Gastrocnemius medialis (tissue), 4 donors: ENCODE data around the gene TRAPPC2. TPM values are rescaled to one million over a fixed set of nuclear protein-coding genes. Genes with fewer than 3 reads are reported as not detected.
"Not testable (repeated sequence)": the region's sequence is repeated elsewhere in the genome, so short reads cannot be mapped to it uniquely, and the experiment has no call there.

Experiments used
- ATAC-seq, 2 donors: fragments of 150-250 bp; one replicate each; pipeline ENCODE4 v1.9.1; 2016
- DNase-seq, 2 donors: peaks; one replicate each; pipeline ENCODE4 v3.0.0-alpha.2; 2019
- H3K27ac ChIP-seq, 4 donors: fragments of 200-600 bp; sonication (generic); 1 replicate in 1 of 4; 2 replicates in 3 of 4; pipeline ENCODE4 v1.5.1; 2016 to 2018; ENCODE audit warnings: mild to moderate bottlenecking in 2 of 4, moderate library complexity in 1 of 4
- H3K27me3 ChIP-seq, 3 donors: fragments of 200-600 bp; sonication (generic) in 2 of 3; 1 replicate in 1 of 3; 2 replicates in 2 of 3; pipeline versions ENCODE4 v1.5.1 to v1.6.0; 2016 to 2019; ENCODE audit warnings: mild to moderate bottlenecking in 1 of 3, moderate library complexity in 1 of 3
- H3K36me3 ChIP-seq, 2 donors: fragments of 200-600 bp; sonication (generic) in 1 of 2; one replicate each; pipeline ENCODE4 v1.5.1; 2017 to 2018
- H3K4me1 ChIP-seq, 2 donors: fragments of 200-600 bp; sonication (generic) in 1 of 2; one replicate each; pipeline ENCODE4 v1.5.1; 2016 to 2017; ENCODE audit warnings: mild to moderate bottlenecking in 2 of 2
- H3K4me3 ChIP-seq, 4 donors: fragments of 200-600 bp; sonication (generic) in 3 of 4; 1 replicate in 1 of 4; 2 replicates in 3 of 4; pipeline ENCODE4 v1.5.1; 2016 to 2019; ENCODE audit warnings: mild to moderate bottlenecking in 2 of 4
- H3K9me3 ChIP-seq, 3 donors: fragments of 200-600 bp; sonication (generic) in 2 of 3; 1 replicate in 1 of 3; 2 replicates in 2 of 3; pipeline ENCODE4 v1.5.1; 2016 to 2019
- CTCF ChIP-seq, 5 experiments: fragments of 450-650 bp in 3 of 5; fragments of 200-600 bp in 2 of 5; sonication (generic) in 2 of 5; IDR thresholded peaks in 4 of 5; conservative IDR thresholded peaks in 1 of 5; 1 replicate in 4 of 5; 2 replicates in 1 of 5; pipeline ENCODE4 v1.5.1; 2016 to 2019; ENCODE audit warnings: antibody characterized with exemption in 5 of 5, mild to moderate bottlenecking in 3 of 5, moderate library complexity in 3 of 5
- POLR2A ChIP-seq, 2 donors: fragments of 450-650 bp; IDR thresholded peaks; one replicate each; pipeline ENCODE4 v1.6.1; 2017; ENCODE audit warnings: antibody characterized with exemption in 2 of 2, mild to moderate bottlenecking in 2 of 2, moderate library complexity in 2 of 2
- in situ Hi-C, 4 donors: fragments of 200-750 bp; cut with MboI; loops; one replicate each; pipeline versions ENCODE4 v1.15.0 to v1.8.0; 2017; ENCODE audit warnings: low sequenced_read_pairs in 4 of 4
- intact Hi-C: fragments of 100-400 bp; cut with DNase I; formaldehyde crosslinking; loops from one replicate; pipeline ENCODE4 v1.15.1; 2023; ENCODE audit warnings: low total_unique reads
- total RNA-seq, 4 donors: library from RNA; depleted of rRNA; stranded (reverse); fragments of >200 nt; gene quantifications; one replicate each; pipeline versions ENCODE4 v1.1.0 to v1.2.3, GENCODE V29; 2016

The TRAPPC2 gene
- total RNA-seq, 4 donors from 2014 or later: 1.4 to 4.3 (median 2.9) TPM

DNA sequence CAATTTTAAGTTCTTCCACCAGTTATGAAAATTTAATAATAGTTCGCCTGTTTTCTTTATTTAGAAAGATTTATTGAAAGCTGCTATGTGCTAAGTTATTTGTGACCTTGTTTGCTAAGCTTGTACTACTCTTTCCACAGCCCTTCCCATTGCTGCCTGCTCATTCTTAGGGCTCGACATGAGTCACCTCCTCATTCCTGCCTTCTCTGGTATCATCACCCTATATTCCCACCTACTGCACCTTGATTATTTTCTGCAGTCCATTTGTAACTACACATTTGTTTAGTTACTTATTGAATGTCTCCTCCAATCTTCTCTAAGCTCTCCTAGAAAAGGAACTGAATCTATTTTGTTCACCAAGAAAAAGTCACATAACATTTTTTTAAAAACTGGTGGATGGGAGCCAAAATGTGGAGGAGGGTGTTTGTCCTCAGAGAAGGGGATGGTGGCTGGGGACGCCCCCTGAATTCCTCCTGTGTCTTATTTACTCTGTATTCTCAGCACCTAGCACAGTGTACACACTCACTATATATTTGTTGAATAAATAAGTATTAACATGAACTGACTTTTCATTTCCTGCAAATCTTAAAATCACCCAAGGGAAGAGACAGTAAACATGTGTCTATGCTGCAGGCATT is 49.2 kb downstream of the TRAPPC2 start:
- in situ Hi-C loops: no loop called here
- Histone ChIP-seq H3K4me3 (no peak overlapping the region), H3K4me1 (peaks cover 0 to under 1% of the 10 kb centered on the region in 2 donors), H3K9me3 (no peaks in the 10 kb centered on the region), H3K27ac (no peak overlapping the region), H3K27me3 (no peaks in the 10 kb centered on the region), H3K36me3 (no peaks in the 10 kb centered on the region)
- DNase-seq: no peak
- TF ChIP-seq POLR2A (IDR thresholded peaks at IDR 0.05) (no peak), CTCF (IDR thresholded peaks at IDR 0.05 in 4 of 5, conservative IDR thresholded peaks at IDR 0.05 in 1 of 5) (no peak)
- no peak for ATAC-seq
- intact Hi-C loops: no loop called here

GRCh38 chrX:13684361-13684760 is 50.1 kb downstream of the TRAPPC2 start:
- in situ Hi-C loops: no loop called here
- intact Hi-C loops: no loop called here
- ATAC-seq (no peak), DNase-seq (no peak)
- H3K4me1 ChIP-seq: no peaks in the 10 kb centered on the region
- H3K27ac ChIP-seq: no peak overlapping the region
- no peak overlapping the region for H3K4me3 ChIP-seq
- H3K27me3 ChIP-seq: no peaks in the 10 kb centered on the region
- no peaks in the 10 kb centered on the region for H3K36me3 ChIP-seq
- no peak for TF ChIP-seq CTCF (IDR thresholded peaks at IDR 0.05 in 4 of 5, conservative IDR thresholded peaks at IDR 0.05 in 1 of 5)
- no peak for TF ChIP-seq POLR2A (IDR thresholded peaks at IDR 0.05)
- no peaks in the 10 kb centered on the region for H3K9me3 ChIP-seq

DNA sequence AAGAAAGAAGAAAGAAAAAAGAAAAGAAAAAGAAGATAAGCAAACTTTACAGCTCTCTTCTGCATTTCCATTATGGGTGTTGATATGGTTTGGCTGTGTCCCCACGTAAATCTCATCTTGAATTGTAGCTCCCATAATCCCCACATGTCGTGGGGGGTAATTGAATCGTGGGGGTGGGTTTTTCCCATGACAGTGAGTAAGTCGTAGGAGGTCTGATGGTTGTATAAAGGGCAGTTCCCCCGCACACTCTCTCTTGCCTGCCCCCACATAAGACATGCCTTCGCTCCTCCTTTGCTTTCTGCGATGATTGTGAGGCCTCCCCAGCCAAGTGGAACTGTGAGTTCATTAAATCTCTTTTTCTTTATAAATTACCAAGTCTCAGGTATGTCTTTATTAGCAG is 52.8 kb downstream of the TRAPPC2 start:
- in situ Hi-C loops: no loop called here
- TF ChIP-seq CTCF (IDR thresholded peaks at IDR 0.05 in 4 of 5, conservative IDR thresholded peaks at IDR 0.05 in 1 of 5) (no peak), POLR2A (IDR thresholded peaks at IDR 0.05) (no peak)

GRCh38 chrX:13679700-13680099 is 54.7 kb downstream of the TRAPPC2 start:
- H3K27ac ChIP-seq, H3K36me3 ChIP-seq, in situ Hi-C loops, intact Hi-C loops, ATAC-seq, H3K4me1 ChIP-seq, H3K27me3 ChIP-seq, H3K4me3 ChIP-seq, DNase-seq, H3K9me3 ChIP-seq: not testable (repeated sequence)

More for the DNA sequence above, 52.8 kb downstream of the TRAPPC2 start:
- no peaks in the 10 kb centered on the region for H3K36me3 ChIP-seq
- no peak overlapping the region for H3K4me3 ChIP-seq
- H3K9me3 ChIP-seq: no peaks in the 10 kb centered on the region
- DNase-seq: no peak
- intact Hi-C loops: no loop called here
- no peaks in the 10 kb centered on the region for H3K4me1 ChIP-seq
- no peak overlapping the region for H3K27ac ChIP-seq
- no peaks in the 10 kb centered on the region for H3K27me3 ChIP-seq
- no peak for ATAC-seq

- H3K27ac ChIP-seq: no peak overlapping the region
- no peaks in the 10 kb centered on the region for H3K27me3 ChIP-seq
- TF ChIP-seq POLR2A (IDR thresholded peaks at IDR 0.05): no peak
- H3K36me3 ChIP-seq: no peaks in the 10 kb centered on the region
- no peak overlapping the region for H3K4me3 ChIP-seq
- H3K4me1 ChIP-seq: no peaks in the 10 kb centered on the region
- H3K9me3 ChIP-seq: no peaks in the 10 kb centered on the region
- in situ Hi-C loops (no loop called here), intact Hi-C loops (no loop called here)
- DNase-seq (no peak), ATAC-seq (no peak)
These were observed 57.5 kb downstream of the TRAPPC2 start for GRCh38 chrX:13676885-13677284.

- no peak for DNase-seq
- no peak for ATAC-seq
- in situ Hi-C loops (loop anchor here in 1 of 4 donors (25.0 kb wide), 1 partner anchor 364 kb away; the partner anchor contains the start of gene GEMIN8), intact Hi-C loops (no loop called here)
- H3K27me3 ChIP-seq: no peaks in the 10 kb centered on the region
- H3K9me3 ChIP-seq: no peaks in the 10 kb centered on the region
- no peaks in the 10 kb centered on the region for H3K4me1 ChIP-seq
- TF ChIP-seq POLR2A (IDR thresholded peaks at IDR 0.05) (no peak), CTCF (IDR thresholded peaks at IDR 0.05 in 4 of 5, conservative IDR thresholded peaks at IDR 0.05 in 1 of 5) (no peak)
- H3K27ac ChIP-seq: no peak overlapping the region
- no peaks in the 10 kb centered on the region for H3K36me3 ChIP-seq
- no peak overlapping the region for H3K4me3 ChIP-seq
These were observed 61.4 kb downstream of the TRAPPC2 start for GRCh38 chrX:13673016-13673415.
